ENCODE data around the gene APOL5. TPM values are rescaled to one million over a fixed set of nuclear protein-coding genes. Genes with fewer than 3 reads are reported as not detected.
"Not testable (repeated sequence)": the region's sequence is repeated elsewhere in the genome, so short reads cannot be mapped to it uniquely, and the experiment has no call there.

Gene APOL5, protein sequence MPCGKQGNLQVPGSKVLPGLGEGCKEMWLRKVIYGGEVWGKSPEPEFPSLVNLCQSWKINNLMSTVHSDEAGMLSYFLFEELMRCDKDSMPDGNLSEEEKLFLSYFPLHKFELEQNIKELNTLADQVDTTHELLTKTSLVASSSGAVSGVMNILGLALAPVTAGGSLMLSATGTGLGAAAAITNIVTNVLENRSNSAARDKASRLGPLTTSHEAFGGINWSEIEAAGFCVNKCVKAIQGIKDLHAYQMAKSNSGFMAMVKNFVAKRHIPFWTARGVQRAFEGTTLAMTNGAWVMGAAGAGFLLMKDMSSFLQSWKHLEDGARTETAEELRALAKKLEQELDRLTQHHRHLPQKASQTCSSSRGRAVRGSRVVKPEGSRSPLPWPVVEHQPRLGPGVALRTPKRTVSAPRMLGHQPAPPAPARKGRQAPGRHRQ
- total RNA-seq (2021), result not detected in 3 replicates
- Bru-seq, nascent RNA, result not detected
- long read RNA-seq, experiment 1, result 0 reads
- long read RNA-seq, experiment 2, result 0 reads
- long read RNA-seq, experiment 3, result 0 reads

DNA sequence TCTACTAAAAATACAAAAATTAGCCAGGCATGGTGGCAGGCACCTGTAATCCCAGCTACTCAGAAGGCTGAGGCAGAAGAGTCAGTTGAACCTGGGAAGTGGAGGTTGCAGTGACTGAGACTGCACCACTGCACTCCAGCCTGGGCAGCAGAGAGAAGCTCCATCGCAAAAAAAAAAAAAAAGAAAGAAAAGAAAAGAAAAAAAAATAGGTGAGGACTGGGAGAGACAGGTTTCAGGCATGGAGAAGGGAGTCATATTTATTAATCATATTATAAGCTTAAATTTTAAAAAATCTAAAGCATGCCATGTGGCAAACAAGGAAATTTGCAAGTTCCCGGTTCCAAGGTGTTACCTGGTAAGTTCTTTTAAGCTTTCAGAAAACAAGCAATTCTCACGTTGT lies at the start of gene APOL5:
Gene APOL5, plus strand, starts transcription at position 301 of the 400 bp plus-strand sequence. Its CDS starts 0 bp downstream, at position 301.
- CTCF ChIA-PET, result interaction anchor here (1.0 to 1.3 kb wide), 2 partner anchors 25 to 407 kb away, joined by 3 to 4 read pairs; no protein-coding TSS in a partner anchor
- no peak within 1 kb of the TSS for H3K27ac Mint-ChIP-seq

GRCh38 chr22:35674335-35674734 lies 43.3 kb upstream of the APOL5 start:
- no peak overlapping the region for H3K27ac Mint-ChIP-seq
- TF ChIP-seq, protein P1, sequence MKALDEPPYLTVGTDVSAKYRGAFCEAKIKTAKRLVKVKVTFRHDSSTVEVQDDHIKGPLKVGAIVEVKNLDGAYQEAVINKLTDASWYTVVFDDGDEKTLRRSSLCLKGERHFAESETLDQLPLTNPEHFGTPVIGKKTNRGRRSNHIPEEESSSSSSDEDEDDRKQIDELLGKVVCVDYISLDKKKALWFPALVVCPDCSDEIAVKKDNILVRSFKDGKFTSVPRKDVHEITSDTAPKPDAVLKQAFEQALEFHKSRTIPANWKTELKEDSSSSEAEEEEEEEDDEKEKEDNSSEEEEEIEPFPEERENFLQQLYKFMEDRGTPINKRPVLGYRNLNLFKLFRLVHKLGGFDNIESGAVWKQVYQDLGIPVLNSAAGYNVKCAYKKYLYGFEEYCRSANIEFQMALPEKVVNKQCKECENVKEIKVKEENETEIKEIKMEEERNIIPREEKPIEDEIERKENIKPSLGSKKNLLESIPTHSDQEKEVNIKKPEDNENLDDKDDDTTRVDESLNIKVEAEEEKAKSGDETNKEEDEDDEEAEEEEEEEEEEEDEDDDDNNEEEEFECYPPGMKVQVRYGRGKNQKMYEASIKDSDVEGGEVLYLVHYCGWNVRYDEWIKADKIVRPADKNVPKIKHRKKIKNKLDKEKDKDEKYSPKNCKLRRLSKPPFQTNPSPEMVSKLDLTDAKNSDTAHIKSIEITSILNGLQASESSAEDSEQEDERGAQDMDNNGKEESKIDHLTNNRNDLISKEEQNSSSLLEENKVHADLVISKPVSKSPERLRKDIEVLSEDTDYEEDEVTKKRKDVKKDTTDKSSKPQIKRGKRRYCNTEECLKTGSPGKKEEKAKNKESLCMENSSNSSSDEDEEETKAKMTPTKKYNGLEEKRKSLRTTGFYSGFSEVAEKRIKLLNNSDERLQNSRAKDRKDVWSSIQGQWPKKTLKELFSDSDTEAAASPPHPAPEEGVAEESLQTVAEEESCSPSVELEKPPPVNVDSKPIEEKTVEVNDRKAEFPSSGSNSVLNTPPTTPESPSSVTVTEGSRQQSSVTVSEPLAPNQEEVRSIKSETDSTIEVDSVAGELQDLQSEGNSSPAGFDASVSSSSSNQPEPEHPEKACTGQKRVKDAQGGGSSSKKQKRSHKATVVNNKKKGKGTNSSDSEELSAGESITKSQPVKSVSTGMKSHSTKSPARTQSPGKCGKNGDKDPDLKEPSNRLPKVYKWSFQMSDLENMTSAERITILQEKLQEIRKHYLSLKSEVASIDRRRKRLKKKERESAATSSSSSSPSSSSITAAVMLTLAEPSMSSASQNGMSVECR (CRISPR knock-in tag; IDR thresholded peaks at IDR 0.05; ENCODE audit: borderline replicate concordance), result no peak
- TF ChIP-seq ZNF263 (CRISPR knock-in tag; IDR thresholded peaks at IDR 0.05; ENCODE audit: low read depth), result no peak
- no peak for TF ChIP-seq GABPB1 (CRISPR knock-in tag; IDR thresholded peaks at IDR 0.05)
- TF ChIP-seq NFATC4 (CRISPR knock-in tag; IDR thresholded peaks at IDR 0.05), result no peak
- TF ChIP-seq FOXJ3 (CRISPR knock-in tag; IDR thresholded peaks at IDR 0.05; ENCODE audit: borderline replicate concordance), result no peak
- ATAC-seq (peak; percentile 52), DNase-seq (ENCODE audit: low spot score) (peak; percentile 15)
- peaks cover 59% of the 10 kb centered on the region for H3K9me3 Mint-ChIP-seq
- ChIA-PET CTCF (interaction anchor here (0.7 kb wide), 1 partner anchor 10 kb away, joined by 3 read pairs; no protein-coding TSS in a partner anchor), POLR2A (no interaction called here)
- H3K36me3 Mint-ChIP-seq, result peaks cover 45% of the 10 kb centered on the region
- H3K27me3 Mint-ChIP-seq (ENCODE audit: low read depth), result peaks cover 8% of the 10 kb centered on the region; the same call in 1 of the 2 replicates
- H3K4me3 Mint-ChIP-seq, result no peak overlapping the region
- peaks cover 26% of the 10 kb centered on the region for H3K4me1 Mint-ChIP-seq

More for the DNA sequence above, at the start of gene APOL5:
- ATAC-seq (no peak), DNase-seq (ENCODE audit: low spot score) (no peak)
- H3K4me1 Mint-ChIP-seq, result no peaks in the 10 kb centered on the region
- no peaks in the 10 kb centered on the region for H3K36me3 Mint-ChIP-seq
- H3K9me3 Mint-ChIP-seq, result peaks cover 12% of the 10 kb centered on the region
- POLR2A ChIA-PET, result interaction anchor here (0.6 kb wide), 2 partner anchors 79 to 570 kb away, joined by 6 to 7 read pairs; no protein-coding TSS in a partner anchor
- no peaks in the 10 kb centered on the region for H3K27me3 Mint-ChIP-seq (ENCODE audit: low read depth)
- TF ChIP-seq GABPB1 (CRISPR knock-in tag; IDR thresholded peaks at IDR 0.05) (no peak), NR2C2 (CRISPR knock-in tag; IDR thresholded peaks at IDR 0.05) (no peak), ESRRA (CRISPR knock-in tag; IDR thresholded peaks at IDR 0.05; ENCODE audit: borderline replicate concordance) (no peak), IRF1 (CRISPR knock-in tag; IDR thresholded peaks at IDR 0.05) (no peak), ZNF121 (CRISPR knock-in tag; IDR thresholded peaks at IDR 0.05) (no peak), CREM (CRISPR knock-in tag; IDR thresholded peaks at IDR 0.05) (no peak), GTF2I (CRISPR knock-in tag; conservative IDR thresholded peaks at IDR 0.05) (no peak), TEAD1 (CRISPR knock-in tag; IDR thresholded peaks at IDR 0.05) (no peak), ATF6 (CRISPR knock-in tag; IDR thresholded peaks at IDR 0.05) (no peak)
- H3K4me3 Mint-ChIP-seq, result no peak within 1 kb of the TSS

DNA sequence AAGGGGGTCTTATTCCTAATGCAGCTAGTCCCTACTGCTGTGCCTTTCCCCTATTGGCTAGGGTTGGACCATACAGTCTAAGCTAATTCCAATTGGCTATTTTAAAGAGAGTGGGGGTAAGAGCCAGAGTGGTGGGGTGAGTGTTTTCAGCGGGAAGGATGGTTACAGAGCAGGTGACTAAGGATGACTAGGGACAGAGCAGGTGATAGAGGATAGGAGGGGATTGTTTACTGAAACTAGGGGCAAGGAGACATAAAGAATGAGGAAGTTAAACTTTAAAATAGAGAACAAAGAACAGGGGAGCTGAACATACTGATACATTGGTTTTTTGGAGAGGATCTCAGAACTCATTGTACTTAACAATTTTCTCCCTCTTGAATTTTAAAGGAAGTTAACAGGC lies 41.6 kb upstream of the APOL5 start:
- DNase-seq (ENCODE audit: low spot score); H3K27ac Mint-ChIP-seq; ATAC-seq; CTCF ChIA-PET; H3K27me3 Mint-ChIP-seq (ENCODE audit: low read depth); H3K4me3 Mint-ChIP-seq: not testable (repeated sequence)
- POLR2A ChIA-PET, result interaction anchor here (0.6 kb wide), 1 partner anchor 244 kb away, joined by 3 read pairs; no protein-coding TSS in a partner anchor
- H3K4me1 Mint-ChIP-seq, result peaks cover 26% of the 10 kb centered on the region
- peaks cover 35% of the 10 kb centered on the region for H3K36me3 Mint-ChIP-seq
- H3K9me3 Mint-ChIP-seq, result peaks cover 49% of the 10 kb centered on the region
